HAP-1 (cell line): ENCODE data around the gene VPS37D.

Experiments
- DNase-seq, 2 experiments: peaks; one replicate each; pipeline ENCODE4 v3.0.0-alpha.2; 2016 to 2020; ENCODE audit warnings: low spot score in 2 of 2
- H3K27me3 ChIP-seq: fragments of 250-450 bp; sonication (Bioruptor Pico); 2 replicates; pipeline ENCODE4 v1.5.1; 2020; ENCODE audit warnings: low read depth, mild to moderate bottlenecking, moderate library complexity
- H3K36me3 ChIP-seq: fragments of 250-450 bp; sonication (Bioruptor Pico); replicated peaks from 2 replicates; pipeline ENCODE4 v1.5.1; 2020; ENCODE audit warnings: mild to moderate bottlenecking
- H3K4me1 ChIP-seq: fragments of 250-450 bp; sonication (Bioruptor Pico); 2 replicates; pipeline ENCODE4 v1.5.1; 2020; ENCODE audit warnings: mild to moderate bottlenecking
- H3K4me3 ChIP-seq: fragments of 250-450 bp; sonication (Bioruptor Pico); 2 replicates; pipeline ENCODE4 v1.5.1; 2020; ENCODE audit warnings: mild to moderate bottlenecking, moderate library complexity
- H3K9me3 ChIP-seq: fragments of 250-450 bp; sonication (Bioruptor Pico); 2 replicates; pipeline ENCODE4 v1.5.1; 2020; ENCODE audit warnings: mild to moderate bottlenecking, moderate library complexity
- in situ Hi-C: fragments of 300-500 bp; cut with MboI; formaldehyde crosslinking; loops from 3 replicates; pipeline ENCODE4 v1.14.3; 2020; ENCODE audit warnings: low sequenced_read_pairs, inconsistent platforms, mixed read lengths

Gene VPS37D

DNA sequence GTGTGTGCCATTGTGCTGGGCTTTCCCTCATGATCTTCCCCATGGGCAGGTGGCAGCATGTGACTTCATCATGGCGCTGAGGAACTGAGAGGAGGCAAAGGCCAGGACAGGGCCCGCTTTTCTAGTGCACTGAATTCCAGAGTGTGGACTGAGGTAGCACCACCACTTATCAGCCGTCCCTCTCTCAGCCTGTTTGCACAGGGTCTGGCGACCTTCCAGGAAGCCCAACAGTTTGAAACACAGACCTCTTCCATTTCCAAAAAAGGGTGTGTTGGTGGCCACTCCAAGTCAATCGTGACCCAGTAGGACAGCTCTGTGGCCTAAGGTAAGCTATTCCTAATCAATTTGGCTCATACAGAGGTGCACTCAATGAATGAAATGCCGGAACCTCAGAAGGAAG, 11.2 kb downstream of the VPS37D start:
- H3K27me3 ChIP-seq = no peaks in the 10 kb centered on the region
- no peak for DNase-seq
- in situ Hi-C loops = no loop called here
- H3K4me3 ChIP-seq = no peak overlapping the region
- peaks cover 13% of the 10 kb centered on the region for H3K36me3 ChIP-seq
- no peaks in the 10 kb centered on the region for H3K9me3 ChIP-seq
- peaks cover 10% of the 10 kb centered on the region for H3K4me1 ChIP-seq

DNA sequence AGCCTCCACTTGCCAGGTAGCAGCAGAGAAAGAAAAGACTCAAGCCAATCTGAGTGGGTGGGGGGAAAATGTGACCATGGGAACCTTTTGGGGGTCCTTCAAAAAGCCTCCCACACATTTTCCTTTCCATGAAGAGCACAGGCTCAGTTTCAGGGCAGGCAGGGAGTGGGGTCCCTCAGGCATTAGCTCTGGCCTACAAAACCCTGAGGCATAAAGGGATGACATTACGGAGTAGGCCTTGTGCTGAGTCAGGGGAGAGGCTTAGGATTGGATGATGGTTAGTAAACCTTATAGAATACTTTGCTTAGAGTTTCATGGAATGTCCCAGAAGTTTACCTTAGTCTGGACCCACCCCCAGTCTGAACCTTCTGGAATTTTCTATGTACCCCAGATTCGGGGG, 12.1 kb downstream of the VPS37D start:
- Histone ChIP-seq H3K9me3 (no peaks in the 10 kb centered on the region), H3K4me1 (peaks cover 10% of the 10 kb centered on the region), H3K27me3 (no peaks in the 10 kb centered on the region), H3K4me3 (no peak overlapping the region), H3K36me3 (peaks cover 14% of the 10 kb centered on the region)
- no peak for DNase-seq
- in situ Hi-C loops = no loop called here

DNA sequence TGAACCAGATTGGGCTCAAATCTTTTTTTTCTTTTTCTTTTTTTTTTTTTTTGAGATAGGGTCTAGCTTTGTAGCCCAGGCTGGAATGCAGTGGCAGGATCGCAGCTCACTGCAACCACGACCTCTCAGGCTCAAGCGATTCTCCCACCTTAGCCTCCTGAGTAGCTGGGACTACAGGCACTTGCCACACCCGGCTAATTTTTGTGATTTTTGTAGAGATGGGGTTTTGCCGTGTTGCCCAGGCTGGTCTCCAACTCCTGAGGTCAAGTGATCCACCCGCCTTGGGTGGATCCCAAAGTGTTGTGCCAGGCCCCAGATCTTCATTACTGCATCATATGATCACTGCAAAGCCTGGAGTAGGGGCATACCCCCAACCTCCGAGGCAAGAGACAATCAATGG, 12.9 kb downstream of the VPS37D start:
- peaks cover 14% of the 10 kb centered on the region for H3K36me3 ChIP-seq
- no peak overlapping the region for H3K4me3 ChIP-seq
- peaks cover 10% of the 10 kb centered on the region for H3K4me1 ChIP-seq
- no peaks in the 10 kb centered on the region for H3K9me3 ChIP-seq
- in situ Hi-C loops = no loop called here
- DNase-seq = no peak
- H3K27me3 ChIP-seq = no peaks in the 10 kb centered on the region

DNA sequence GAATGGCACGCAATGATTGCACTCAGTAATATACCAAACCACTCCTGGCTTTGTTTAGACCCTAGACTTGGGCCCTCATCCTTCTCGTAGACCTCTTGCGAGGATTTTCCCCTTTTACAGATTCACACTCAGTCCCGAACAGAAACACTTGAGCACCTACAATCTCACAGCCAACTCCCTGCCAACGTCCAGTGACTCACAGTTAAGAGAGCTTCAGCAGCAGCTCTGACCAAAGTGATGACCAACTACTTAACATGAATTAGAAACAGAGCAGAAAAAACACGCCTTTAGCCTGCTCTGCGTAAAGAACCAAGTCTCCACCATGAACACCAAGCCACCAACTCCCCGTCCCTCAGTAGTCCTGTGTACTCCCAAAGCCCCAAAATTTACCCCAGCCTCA, 13.4 kb downstream of the VPS37D start:
- Histone ChIP-seq H3K36me3 (peaks cover 15% of the 10 kb centered on the region), H3K9me3 (no peaks in the 10 kb centered on the region), H3K4me1 (peaks cover 10% of the 10 kb centered on the region), H3K4me3 (peak overlapping the region; percentile 99), H3K27me3 (no peaks in the 10 kb centered on the region)
- DNase-seq = no peak
- in situ Hi-C loops = no loop called here

DNA sequence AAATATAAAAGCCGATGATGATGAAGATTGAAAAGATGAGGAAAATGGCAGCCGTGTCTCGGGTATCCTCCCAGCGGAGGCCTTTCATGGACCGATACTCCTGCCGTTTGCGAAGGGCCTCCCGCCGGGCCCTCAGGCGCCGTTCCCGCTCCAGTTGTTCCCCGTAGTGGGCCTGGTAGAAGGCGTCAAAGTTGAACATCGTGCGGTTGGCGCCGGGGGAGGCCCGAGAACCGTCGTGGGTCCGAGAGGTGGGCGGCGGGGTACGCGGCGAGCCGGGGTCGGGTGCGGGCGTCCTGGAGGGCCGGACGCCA, 15.1 kb downstream of the VPS37D start:
- H3K4me3 ChIP-seq = peak overlapping the region; percentile 99
- no peak for DNase-seq
- no peaks in the 10 kb centered on the region for H3K9me3 ChIP-seq
- H3K36me3 ChIP-seq = peaks cover 28% of the 10 kb centered on the region
- H3K4me1 ChIP-seq = peaks cover 10% of the 10 kb centered on the region
- in situ Hi-C loops = no loop called here
- H3K27me3 ChIP-seq = no peaks in the 10 kb centered on the region

DNA sequence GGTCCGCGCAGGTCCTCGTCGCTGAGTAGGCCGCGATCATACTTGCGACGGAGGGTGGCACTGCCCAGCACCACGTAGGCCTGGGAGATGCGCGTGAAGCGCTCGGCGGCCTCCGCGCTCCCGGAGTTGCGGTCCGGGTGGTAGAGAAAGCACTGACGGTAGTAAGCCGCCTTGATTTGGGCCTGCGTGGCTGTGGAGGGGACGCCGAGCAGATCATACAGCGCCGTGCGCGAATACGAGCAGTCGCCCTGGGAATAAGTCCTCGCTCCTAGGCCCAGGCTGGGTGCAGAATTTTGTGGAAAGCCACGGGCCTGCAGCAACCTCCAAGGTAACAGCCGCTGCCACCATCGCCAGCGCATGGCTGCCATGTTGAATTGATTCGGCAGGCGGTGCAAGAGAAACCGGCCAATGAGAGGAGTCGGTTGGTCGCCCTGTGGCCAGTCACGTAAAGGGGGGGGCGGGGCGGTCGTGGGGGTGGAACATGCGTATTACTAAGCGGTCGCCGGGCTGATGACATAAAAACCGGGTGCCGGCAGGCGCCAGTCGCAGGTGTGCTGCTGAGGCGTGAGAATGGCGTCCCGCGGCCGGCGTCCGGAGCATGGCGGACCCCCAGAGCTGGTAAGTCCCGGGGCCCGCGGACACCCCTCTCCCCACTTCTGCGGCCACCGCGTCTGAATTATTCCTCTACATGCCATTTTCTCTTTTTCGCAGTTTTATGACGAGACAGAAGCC, 15.6 kb downstream of the VPS37D start, which contains the start of the genes BUD23 and DNAJC30:
Gene BUD23 (plus strand): TSS at position 542 of the 732 bp plus-strand sequence. CDS start 29 bp downstream, at position 571.
Gene DNAJC30 (minus strand): TSS at position 398 of the 732 bp plus-strand sequence. CDS start 30 bp downstream, at position 368.
- peaks cover 34% of the 10 kb centered on the region for H3K36me3 ChIP-seq
- DNase-seq = peak; percentile 89 to 99
- H3K9me3 ChIP-seq = no peaks in the 10 kb centered on the region
- peaks cover 10% of the 10 kb centered on the region for H3K4me1 ChIP-seq
- in situ Hi-C loops = no loop called here
- H3K27me3 ChIP-seq = no peaks in the 10 kb centered on the region
- peak within 1 kb of the TSS; percentile 99 for H3K4me3 ChIP-seq

DNA sequence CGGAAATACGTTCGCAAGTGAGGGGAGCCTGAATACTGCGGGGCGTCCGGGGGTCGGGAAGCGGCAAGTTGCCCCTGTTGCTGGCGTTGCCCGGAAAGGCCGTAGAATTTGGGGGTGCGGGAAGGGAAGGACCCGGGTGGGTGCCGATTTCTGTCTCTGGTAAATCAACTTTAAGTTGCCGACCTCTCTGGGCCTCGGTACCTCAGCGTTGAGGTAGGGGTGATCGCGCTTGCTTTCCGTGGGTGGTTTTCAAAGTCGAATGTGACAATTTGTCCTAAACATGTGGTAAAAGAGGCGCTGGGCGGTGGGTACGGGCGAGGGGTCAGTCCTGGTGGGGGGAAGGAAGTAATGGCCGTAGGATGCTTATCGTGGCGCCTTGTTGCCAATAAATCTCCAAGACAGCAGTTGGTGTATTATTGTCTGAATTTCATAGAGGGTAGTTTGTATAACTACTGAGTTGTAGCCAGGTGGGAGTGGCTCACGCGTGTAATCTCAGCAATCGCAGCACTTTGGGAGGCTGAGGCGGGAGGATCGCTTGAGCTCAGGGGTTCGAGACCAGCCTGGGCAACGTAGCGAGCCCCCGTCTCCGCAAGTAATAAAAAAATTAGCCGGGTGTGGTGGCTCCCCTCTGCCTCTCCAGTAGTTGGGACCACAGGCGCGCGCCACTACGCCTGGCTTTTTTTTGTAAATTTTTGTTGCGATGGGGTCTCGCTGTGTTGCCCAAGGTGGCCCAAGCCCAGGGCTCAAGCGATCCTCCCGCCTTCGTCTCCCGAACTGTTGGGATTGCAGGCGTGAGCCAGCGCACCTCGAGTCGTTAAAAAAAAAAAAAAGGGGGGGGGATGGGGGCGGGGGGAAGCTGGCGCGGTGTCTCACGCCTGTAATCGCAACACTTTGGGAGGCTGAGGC, 16.4 kb downstream of the VPS37D start:
- H3K9me3 ChIP-seq = no peaks in the 10 kb centered on the region
- in situ Hi-C loops = no loop called here
- H3K27me3 ChIP-seq = no peaks in the 10 kb centered on the region
- H3K4me3 ChIP-seq = peak overlapping the region; percentile 99
- no peak for DNase-seq
- H3K4me1 ChIP-seq = peaks cover 10% of the 10 kb centered on the region
- peaks cover 38% of the 10 kb centered on the region for H3K36me3 ChIP-seq

DNA sequence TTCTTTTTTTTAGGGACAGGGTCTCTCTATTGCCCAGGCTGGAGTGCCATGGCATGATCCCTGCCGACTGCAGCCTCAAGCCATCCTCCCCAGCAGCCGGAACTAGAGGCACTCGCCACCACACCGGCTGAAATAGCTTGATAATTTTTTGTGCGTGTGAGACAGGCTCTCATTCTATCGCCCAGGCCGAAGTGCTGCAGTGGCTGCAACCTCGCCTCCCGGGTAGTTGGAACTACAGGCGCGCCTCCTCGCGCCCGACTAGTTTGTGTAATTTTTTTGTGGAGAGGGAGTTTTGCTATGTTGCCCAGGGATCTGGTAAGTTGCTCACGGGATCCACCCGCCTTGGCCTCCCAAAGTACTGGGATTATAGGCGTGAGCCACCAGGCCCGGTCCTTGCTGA, 17.7 kb downstream of the VPS37D start:
- DNase-seq = no peak
- in situ Hi-C loops = no loop called here
- no peaks in the 10 kb centered on the region for H3K27me3 ChIP-seq

DNA sequence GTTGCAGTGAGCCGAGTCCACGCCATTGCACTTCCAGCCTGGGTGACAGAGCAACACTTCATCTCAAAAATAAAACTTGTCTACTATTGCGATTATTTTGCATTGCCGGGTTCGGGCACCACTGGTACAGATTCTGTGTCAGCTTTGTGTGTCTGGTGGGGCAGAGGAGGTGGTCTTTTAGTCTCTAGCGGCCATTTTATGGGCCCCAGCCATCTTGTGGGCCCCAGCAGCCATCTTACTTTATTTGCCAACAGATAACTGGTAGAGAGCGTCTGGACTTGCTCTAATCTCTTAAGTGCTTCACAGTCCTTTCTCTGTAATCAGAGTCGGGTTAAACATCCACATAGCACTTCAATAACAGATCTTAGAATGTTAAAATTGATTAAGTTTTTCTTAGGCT, 20.7 kb downstream of the VPS37D start:
- in situ Hi-C loops = no loop called here
- Histone ChIP-seq H3K4me1 (no peaks in the 10 kb centered on the region), H3K27me3 (no peaks in the 10 kb centered on the region), H3K9me3 (no peaks in the 10 kb centered on the region), H3K36me3 (peaks cover 70% of the 10 kb centered on the region), H3K4me3 (no peak overlapping the region)
- DNase-seq = no peak

More for the DNA sequence above, 17.7 kb downstream of the VPS37D start:
- Histone ChIP-seq H3K4me3 (no peak overlapping the region), H3K36me3 (peaks cover 43% of the 10 kb centered on the region), H3K4me1 (peaks cover 10% of the 10 kb centered on the region), H3K9me3 (no peaks in the 10 kb centered on the region)

DNA sequence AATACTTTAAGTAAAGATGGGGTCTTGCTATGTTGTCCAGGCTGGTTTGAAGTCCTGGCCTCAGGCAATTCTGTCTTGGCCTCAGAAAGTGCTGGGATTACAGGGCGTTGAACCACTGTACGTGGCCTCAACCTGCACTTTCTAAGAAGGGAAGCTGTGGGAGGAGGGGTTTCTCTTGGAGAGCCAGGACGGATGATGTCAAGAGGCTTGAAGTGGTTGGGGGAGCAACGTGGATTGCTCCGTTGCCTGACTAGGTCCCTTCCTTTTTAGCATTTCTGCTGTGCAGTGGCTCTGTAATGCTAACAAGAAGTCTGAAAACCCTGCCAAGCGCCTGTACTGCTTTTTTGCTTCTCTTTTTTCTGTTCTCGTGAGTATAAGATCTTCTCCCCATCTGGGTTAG, 23.0 kb downstream of the VPS37D start:
- in situ Hi-C loops = no loop called here
- H3K4me1 ChIP-seq = no peaks in the 10 kb centered on the region
- peaks cover 86% of the 10 kb centered on the region for H3K36me3 ChIP-seq

DNA sequence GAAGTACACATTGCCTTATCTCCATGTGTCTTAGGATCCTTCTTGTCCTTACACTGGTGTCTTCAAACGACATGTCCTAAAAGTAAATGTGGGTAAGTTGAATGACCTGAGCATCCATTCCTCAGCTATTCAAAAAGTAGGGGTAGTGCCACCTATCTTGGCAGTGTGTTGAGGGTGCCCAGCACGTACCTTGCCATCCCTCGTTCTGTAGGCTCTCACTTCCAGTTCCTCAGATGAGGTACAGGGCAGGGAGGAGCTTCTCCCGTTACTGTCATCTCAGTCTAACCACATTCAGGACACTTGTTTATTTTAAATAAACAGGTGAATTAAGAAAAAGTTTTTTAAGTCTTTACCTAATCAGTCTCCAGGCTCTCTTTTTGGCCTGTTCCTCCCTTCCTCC, 28.7 kb downstream of the VPS37D start:
- H3K27me3 ChIP-seq = no peaks in the 10 kb centered on the region
- in situ Hi-C loops = no loop called here

More for the DNA sequence above, 23.0 kb downstream of the VPS37D start:
- no peak overlapping the region for H3K4me3 ChIP-seq
- H3K27me3 ChIP-seq = no peaks in the 10 kb centered on the region
- no peaks in the 10 kb centered on the region for H3K9me3 ChIP-seq
- DNase-seq = no peak

DNA sequence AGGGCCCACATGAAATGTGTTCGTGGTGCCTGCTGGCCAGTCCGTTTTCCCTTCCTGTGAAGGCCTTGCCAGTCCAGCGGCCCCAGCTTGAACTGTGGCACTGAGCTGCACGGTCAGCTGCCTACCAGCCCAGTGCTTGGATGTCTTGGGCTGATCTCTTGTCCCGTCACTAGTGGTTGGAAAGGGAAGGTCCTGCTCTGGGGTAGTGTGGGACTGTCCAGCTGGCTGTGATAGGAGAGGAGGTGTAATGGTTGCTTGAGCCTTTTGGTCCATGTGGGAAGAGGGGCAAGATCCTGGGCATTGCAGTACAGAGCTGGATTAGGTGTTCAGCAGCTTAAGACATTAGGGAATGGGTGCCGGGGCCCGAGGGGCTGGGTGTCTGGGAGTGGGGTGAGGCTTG, 30.8 kb downstream of the VPS37D start:
- H3K27me3 ChIP-seq = no peaks in the 10 kb centered on the region
- H3K4me1 ChIP-seq = no peaks in the 10 kb centered on the region
- H3K36me3 ChIP-seq = peaks cover 70% of the 10 kb centered on the region
- in situ Hi-C loops = no loop called here
- DNase-seq = no peak
- H3K9me3 ChIP-seq = no peaks in the 10 kb centered on the region
- no peak overlapping the region for H3K4me3 ChIP-seq

More for the DNA sequence above, 28.7 kb downstream of the VPS37D start:
- H3K36me3 ChIP-seq = peaks cover 77% of the 10 kb centered on the region
- H3K4me3 ChIP-seq = no peak overlapping the region
- no peak for DNase-seq
- no peaks in the 10 kb centered on the region for H3K9me3 ChIP-seq
- H3K4me1 ChIP-seq = no peaks in the 10 kb centered on the region

DNA sequence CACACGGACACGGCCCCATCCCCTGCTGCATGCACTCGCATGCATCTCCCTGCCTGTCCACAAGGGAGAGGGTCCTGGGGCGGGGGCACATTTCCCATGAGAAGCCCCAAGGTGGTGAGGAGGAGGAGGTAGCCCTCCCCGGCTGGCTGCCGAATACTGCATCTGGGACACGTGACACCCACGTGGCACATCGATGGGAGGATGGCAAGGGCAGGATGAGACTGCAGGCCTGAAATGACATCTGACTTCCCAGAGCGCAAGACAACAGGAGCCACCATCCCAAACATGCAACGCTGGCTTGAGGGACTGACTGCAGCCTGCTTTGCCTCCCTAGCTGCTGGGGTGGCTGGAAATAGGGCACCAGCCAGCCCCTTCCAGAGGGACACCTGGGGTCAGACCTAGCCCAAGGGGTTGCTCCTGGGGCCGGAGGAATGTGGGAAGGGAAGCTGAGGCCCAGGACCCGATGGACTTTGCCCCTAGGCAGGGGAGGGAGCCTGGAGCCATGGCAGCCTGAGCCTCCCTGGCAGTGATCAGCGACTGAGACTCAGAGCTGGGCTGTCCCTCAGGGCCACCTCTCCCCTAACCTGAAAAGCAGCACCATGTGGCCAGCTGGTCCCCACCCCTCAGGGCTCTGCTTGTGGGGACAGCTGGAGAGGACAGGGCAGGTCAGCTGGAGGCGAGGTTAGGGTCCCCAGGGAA, 31.9 kb downstream of the VPS37D start:
- H3K9me3 ChIP-seq = no peaks in the 10 kb centered on the region
- no peak for DNase-seq
- in situ Hi-C loops = no loop called here
- H3K4me3 ChIP-seq = no peak overlapping the region
- no peaks in the 10 kb centered on the region for H3K4me1 ChIP-seq
- H3K27me3 ChIP-seq = no peaks in the 10 kb centered on the region
- H3K36me3 ChIP-seq = peaks cover 64% of the 10 kb centered on the region

DNA sequence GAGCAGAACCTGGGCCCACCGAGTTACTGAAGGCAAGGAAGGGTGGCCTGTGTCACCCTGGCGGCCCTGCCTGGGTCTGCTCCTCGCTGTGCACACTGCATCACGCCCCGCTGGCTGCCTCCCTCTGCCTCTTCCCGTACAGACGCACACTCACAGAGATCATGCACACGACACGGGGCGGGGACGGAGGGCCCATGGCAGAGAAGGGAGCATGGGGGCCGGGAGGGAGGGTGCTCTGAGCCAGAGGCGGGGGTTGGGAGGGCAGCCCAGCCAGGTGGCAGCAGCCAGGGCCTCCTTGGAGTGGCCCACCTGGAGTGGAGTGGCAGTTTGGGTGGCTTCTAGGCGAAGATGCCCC, 32.4 kb downstream of the VPS37D start:
- no peak overlapping the region for H3K4me3 ChIP-seq
- no peaks in the 10 kb centered on the region for H3K9me3 ChIP-seq
- H3K36me3 ChIP-seq = peaks cover 64% of the 10 kb centered on the region
- H3K4me1 ChIP-seq = no peaks in the 10 kb centered on the region
- H3K27me3 ChIP-seq = no peaks in the 10 kb centered on the region
- DNase-seq = no peak
- in situ Hi-C loops = no loop called here
